ENCODE data around the gene STARD13.

- TF ChIP-seq ZNF274 (IDR thresholded peaks at IDR 0.05; ENCODE audit: low read depth, low read length) (no peak), YY1 (IDR thresholded peaks at IDR 0.05; ENCODE audit: insufficient read depth, insufficient read length) (no peak)
These were observed 174.7 kb downstream of the STARD13 start for GRCh38 chr13:33110713-33111413.

Measured in NT2/D1 (cell line).